Measurements from ENCODE around the gene ARMC8.

Gene ARMC8

GRCh38 chr3:138249636-138250035 lies 62.5 kb downstream of the ARMC8 start:
- DNase-seq, result no peak

DNA sequence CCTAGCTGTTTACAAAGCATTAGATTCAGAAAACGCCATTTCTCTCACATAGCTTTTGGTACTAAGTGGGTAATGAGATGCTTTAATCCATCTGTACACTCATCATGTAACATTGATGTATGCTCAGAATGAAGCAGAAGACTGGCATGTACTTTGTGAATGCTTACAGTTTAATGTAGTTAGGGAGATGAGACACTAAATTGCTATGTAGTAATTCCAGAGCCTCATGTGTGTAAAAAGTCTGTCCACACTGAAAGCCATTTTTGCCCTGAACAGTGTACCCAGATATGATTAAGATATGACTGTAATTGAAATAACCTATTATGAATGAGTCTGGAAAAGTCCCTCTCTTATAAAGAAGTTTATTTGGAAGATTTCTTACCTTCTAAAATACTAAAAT lies 66.5 kb downstream of the ARMC8 start:
- no peak for DNase-seq

DNA sequence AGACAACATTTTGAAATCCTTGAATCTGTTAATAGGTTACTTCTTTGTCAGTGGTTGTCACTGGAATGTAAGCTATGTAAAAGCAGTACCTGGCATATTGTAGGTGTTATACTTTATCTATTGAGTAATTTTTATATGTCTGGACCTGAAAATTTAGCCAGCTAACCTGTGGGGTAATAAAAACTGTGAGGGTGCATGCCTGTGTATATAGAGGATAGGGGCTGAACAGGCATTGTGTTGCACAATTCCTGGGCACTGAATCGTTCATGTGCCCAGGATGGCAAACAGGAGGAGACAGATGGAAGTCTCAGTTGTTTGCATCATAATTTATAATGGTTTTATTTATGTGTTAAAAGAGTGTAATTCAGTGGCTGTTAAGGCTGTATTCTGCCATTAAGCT lies 67.1 kb downstream of the ARMC8 start:
- no peak for DNase-seq

DNA sequence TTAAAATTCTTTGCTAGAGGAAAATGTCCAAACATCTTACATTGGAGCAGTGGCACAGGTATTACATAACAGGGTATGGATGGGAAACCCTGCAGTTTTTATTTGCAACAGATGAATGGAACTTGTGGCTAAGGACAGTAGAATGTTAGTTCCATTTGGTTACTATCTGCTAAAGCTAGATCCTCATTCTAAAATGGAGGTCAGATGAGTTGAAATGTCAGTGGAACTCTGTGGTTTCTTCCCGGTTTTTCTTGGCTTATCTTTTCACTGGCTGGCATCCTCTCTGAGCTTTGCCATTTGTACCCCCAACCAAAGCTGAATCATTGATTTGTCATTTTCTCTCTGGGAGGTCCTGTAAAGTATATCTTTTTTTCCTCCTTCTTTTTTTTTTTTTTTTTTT lies 68.9 kb downstream of the ARMC8 start:
- DNase-seq, result no peak

GRCh38 chr3:138257986-138258385 lies 70.9 kb downstream of the ARMC8 start:
- DNase-seq, result no peak

- no peak for DNase-seq
Observed at GRCh38 chr3:138259126-138259525, 72.0 kb downstream of the ARMC8 start.

DNA sequence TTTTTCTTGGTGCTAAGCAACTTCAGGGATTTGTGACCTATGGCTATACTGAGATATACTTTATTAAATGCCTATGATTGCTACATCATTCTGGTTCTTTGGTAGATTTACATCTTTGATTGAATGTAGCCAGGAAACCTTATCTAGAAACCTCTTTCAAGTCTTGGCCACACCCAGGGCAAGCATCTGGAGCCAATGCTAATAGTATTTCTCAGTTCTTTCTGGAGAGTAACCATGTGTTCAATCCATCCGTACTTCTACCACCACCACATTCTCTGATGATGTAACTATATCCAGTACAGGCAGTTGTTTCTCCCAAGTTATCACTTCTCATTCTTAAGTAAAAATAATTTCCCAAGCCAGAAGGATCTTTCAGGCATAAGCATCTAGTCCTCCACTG lies 73.5 kb downstream of the ARMC8 start:
- DNase-seq, result no peak

DNA sequence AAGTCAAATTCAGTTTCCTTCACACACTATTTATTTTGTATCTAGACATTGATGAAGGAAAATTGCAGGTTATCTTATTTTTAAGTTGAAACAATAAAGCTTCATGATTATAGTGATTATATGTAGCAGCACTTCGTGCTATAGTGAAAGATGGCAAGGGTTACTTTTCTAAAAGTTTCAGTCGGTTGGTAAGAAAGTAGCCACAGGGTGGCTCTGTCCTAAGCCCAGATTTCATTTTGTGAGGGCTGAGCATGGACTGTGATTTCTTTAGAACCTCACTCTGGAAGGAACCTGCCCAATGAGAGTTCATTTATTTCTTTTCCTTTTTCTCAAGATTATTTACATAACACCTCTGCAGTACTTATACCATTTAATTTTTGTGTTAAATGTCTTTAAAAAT lies 76.0 kb downstream of the ARMC8 start:
- DNase-seq, result no peak

DNA sequence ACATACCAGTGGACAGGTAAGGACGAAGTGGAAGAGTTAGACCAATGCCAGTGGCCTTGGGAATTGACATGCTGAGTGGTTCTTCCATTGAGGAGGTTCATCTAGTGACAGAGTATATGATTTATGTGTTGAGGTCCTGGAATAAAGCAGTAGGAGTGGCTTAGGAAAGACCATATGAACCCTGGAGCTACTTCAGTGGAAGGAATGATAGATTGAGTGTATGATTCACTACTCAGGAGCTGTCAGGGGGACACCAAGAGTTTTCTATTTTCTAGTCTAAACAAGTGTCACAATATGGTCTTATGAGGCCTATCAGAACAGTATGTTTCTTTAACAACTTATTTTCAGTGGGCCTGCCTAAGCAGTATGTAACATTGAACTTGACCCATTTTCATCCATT lies 78.6 kb downstream of the ARMC8 start:
- no peak for DNase-seq

- no peak for DNase-seq
Observed at GRCh38 chr3:138267083-138267482, 80.0 kb downstream of the ARMC8 start.

DNA sequence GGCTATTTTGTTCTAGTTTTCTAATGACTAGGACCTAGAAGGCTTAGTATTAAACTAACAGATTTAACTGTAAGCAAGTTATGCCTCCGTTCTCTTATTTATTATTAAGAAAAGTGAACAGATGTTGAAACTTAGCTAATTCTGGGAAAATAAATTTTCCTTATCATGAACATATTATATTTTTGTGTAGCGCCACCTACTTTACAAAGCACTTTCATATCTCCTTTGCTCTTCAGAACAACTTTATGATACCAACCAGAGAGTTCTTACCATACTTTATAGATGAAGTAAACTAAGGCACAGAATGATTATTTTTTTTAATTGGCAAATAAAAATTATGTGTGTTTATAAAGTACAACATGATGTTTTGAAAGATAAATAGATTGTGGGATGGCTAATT lies 83.1 kb downstream of the ARMC8 start:
- no peak for DNase-seq

- peak; percentile 12 for DNase-seq
Observed at GRCh38 chr3:138271189-138271794, 84.2 kb downstream of the ARMC8 start.

GRCh38 chr3:138281561-138281960 lies 94.5 kb downstream of the ARMC8 start:
- no peak for DNase-seq

DNA sequence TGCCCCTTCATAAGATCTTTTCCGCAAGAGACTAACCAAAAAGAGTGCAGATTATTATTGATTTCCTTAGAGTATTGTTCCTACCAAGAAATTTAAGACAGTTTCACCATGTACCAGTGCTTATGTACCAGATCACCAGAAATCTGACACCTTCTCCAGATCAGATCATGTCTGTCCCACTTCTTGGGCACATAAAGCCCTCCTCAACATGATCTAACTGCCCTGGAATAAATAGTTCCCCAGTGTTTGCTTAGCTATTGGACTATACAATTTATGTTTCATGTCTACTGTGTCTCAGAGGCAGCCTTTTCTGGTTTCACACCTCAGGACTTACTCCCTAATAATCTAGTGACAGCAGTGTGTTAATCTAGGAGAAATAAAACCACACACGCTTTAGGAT lies 95.7 kb downstream of the ARMC8 start:
- DNase-seq, result no peak

DNA sequence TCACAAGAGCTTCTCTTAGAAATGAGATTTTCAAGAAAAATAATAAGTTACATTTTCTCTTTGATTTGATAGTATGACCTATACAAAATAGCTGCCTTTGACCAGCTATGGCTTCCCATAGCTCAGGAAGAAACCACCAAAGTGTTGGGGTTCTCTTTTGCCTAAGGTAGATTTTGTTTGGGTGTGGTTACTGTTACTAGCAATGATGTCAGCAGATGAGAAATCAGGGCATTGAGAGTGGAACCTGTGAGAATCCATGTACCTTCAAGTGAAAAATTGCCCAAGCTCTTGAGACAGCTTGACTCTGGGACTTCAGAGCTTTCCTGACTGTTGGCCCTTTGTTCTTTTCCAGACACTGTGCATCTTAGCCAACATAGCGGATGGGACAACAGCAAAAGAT lies 97.0 kb downstream of the ARMC8 start:
- no peak for DNase-seq

DNA sequence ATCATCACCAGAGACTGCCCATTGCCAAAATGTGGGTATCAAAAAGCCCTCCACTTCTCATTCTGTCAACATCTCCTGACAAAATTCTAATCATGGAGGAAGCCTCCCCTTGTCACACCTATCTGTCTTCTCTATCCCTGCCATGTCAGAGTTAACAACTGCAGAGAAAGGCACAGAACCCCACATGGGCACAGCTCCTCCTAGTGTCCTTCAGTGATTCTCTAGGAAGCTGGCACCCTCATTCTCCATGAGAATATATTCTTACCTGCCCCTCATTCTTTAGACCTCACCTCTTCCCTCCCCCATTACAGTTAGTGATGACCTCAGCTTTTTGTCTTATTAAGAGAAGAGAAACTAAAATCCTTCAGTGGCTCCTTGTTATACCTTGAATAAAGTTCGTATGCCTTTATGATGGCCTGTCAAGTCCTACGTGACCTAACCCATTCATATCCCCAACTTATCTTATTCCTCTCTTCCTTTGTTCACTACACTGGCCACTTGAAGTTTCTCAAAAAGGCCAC lies 97.9 kb downstream of the ARMC8 start:
- DNase-seq, result no peak

- no peak for DNase-seq
Observed at GRCh38 chr3:138289260-138289659, 102.2 kb downstream of the ARMC8 start.

DNA sequence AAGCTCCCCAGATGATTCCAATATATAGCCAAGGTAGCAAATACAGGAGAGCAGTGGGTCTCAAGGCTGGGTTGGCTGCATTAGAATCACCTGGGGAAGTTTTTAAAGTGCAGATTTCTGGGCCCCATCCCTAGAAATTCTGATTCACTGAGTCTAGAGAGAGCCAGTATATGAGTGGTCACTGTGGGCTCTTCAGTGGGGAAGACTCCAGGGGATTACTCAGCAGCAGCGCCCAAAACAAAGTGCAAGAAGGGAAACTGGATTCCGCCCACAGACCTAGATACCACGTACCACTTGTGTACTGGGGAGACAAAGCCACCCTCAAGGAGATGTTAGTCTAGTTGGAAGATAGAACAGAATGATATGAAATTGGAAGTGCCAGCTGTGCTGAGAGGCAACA lies 102.6 kb downstream of the ARMC8 start:
- no peak for DNase-seq

- DNase-seq, result peak; percentile 77
Observed at GRCh38 chr3:138296639-138297038, 109.5 kb downstream of the ARMC8 start.

GRCh38 chr3:138297059-138297607 lies 110.0 kb downstream of the ARMC8 start:
- DNase-seq, result peak; percentile 24

- DNase-seq, result no peak
Observed at GRCh38 chr3:138297876-138298275, 110.8 kb downstream of the ARMC8 start.

- no peak for DNase-seq
Observed at GRCh38 chr3:138300647-138301046, 113.5 kb downstream of the ARMC8 start.

DNA sequence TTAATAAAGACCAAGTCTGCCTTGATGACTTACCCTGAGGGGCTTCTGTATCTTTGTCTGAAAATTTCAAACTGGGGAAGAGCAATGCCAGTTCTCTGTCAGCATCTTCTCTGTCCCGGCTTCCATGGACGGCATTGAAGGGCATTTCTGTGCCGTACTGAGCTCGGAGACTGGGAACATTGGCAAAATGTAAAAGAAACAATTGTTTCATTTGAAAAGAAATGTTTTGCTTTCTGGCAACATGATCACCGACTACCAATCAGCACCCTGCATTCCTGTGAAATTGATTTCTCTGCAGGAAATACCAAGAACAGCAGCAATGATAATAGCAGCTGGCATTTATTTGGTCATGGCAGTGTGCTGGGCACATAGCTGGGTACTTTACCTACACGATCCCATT lies 116.4 kb downstream of the ARMC8 start:
- DNase-seq, result no peak

DNA sequence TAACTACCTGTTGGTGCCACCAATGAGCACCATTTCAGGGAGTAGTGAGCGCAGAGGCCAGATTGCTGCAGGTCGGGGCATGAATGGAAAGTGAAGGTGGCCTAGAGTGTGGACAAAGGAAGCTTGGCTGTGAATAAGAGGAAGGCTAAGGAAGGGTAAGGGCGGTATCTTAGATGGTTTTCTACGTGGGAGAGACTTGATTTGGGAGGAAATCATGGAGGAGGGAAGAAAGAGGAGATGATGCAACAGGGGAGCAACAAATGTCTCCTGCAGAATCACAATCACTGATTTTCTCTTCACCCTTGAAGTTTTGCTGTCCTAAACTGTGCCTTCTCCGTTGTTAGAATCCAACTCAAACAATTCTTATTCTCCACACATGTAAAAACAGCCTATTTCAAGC lies 120.8 kb downstream of the ARMC8 start:
- DNase-seq, result no peak

- no peak for DNase-seq
Observed at GRCh38 chr3:138308783-138309182, 121.7 kb downstream of the ARMC8 start.

All from activated CD4-positive, alpha-beta T cell treated with anti-CD3 and anti-CD28 coated beads, Interleukin-2, amount 50 U/mL, for 16 hours (primary cell).